Astrocyte (in vitro differentiated cells and primary cell): ENCODE data around the gene GPR63. TPM values are rescaled to one million over a fixed set of nuclear protein-coding genes. Genes with fewer than 3 reads are reported as not detected.

Experiments
- DNase-seq: peaks from one replicate; pipeline ENCODE4 v3.0.0-alpha.2; 2010; ENCODE audit warnings: low read depth
- FAIRE-seq: peaks from 2 replicates; lab custom pipeline; 2011; peaks lifted over from hg19 to GRCh38; lab: Jason Lieb, UNC
- H2AFZ ChIP-seq: 2 replicates; pipeline ENCODE4 v1.6.0; 2012; ENCODE audit warnings: low read depth, low read length, inconsistent platforms
- H3K27ac ChIP-seq: 2 replicates; pipeline ENCODE4 v1.5.1; 2011; ENCODE audit warnings: low read depth, low read length, inconsistent platforms
- H3K27me3 ChIP-seq: 2 replicates; pipeline ENCODE4 v1.6.0; 2011; ENCODE audit warnings: low read length, inconsistent platforms; ENCODE audit not compliant: insufficient read depth
- H3K36me3 ChIP-seq: 2 replicates; pipeline ENCODE4 v1.5.1; 2011; ENCODE audit warnings: low read length, inconsistent platforms; ENCODE audit not compliant: insufficient read depth
- H3K4me1 ChIP-seq: 2 replicates; pipeline ENCODE4 v1.5.1; 2011; ENCODE audit warnings: low read length, inconsistent platforms; ENCODE audit not compliant: insufficient read depth
- H3K4me2 ChIP-seq: 2 replicates; pipeline ENCODE4 v1.6.0; 2012; ENCODE audit warnings: low read length, inconsistent platforms
- H3K4me3 ChIP-seq: 2 replicates; pipeline ENCODE4 v1.5.1; 2011; ENCODE audit warnings: low read depth, mild to moderate bottlenecking, low read length, inconsistent platforms; ENCODE audit not compliant: insufficient read depth
- H3K79me2 ChIP-seq: 2 replicates; pipeline ENCODE4 v1.6.0; 2012; ENCODE audit warnings: mild to moderate bottlenecking, low read length, inconsistent platforms; ENCODE audit not compliant: insufficient read depth
- H3K9ac ChIP-seq: 2 replicates; pipeline ENCODE4 v1.6.0; 2012; ENCODE audit warnings: mild to moderate bottlenecking, low read length, inconsistent platforms
- H3K9me3 ChIP-seq: 2 replicates; pipeline ENCODE4 v1.5.1; 2012; ENCODE audit warnings: low read depth, mild to moderate bottlenecking, low read length, inconsistent platforms; ENCODE audit not compliant: insufficient read depth
- H4K20me1 ChIP-seq: 2 replicates; pipeline ENCODE4 v1.6.0; 2012; ENCODE audit warnings: low read length, inconsistent platforms; ENCODE audit not compliant: insufficient read depth
- H3K27ac Mint-ChIP-seq: one replicate; pipeline ENCODE4 v1.8.0; 2021; ENCODE audit warnings: mild to moderate bottlenecking, mixed read lengths; ENCODE audit not compliant: unreplicated experiment
- H3K27me3 Mint-ChIP-seq: one replicate; pipeline ENCODE4 v1.8.0; 2021; ENCODE audit warnings: low read depth, mixed read lengths; ENCODE audit not compliant: unreplicated experiment
- H3K36me3 Mint-ChIP-seq: one replicate; pipeline ENCODE4 v1.8.0; 2021; ENCODE audit warnings: low read depth, mixed read lengths; ENCODE audit not compliant: unreplicated experiment
- H3K4me1 Mint-ChIP-seq: one replicate; pipeline ENCODE4 v1.8.0; 2021; ENCODE audit warnings: low read depth, mixed read lengths; ENCODE audit not compliant: unreplicated experiment
- H3K4me3 Mint-ChIP-seq: one replicate; pipeline ENCODE4 v1.8.0; 2021; ENCODE audit warnings: mild to moderate bottlenecking, moderate library complexity, mixed read lengths; ENCODE audit not compliant: unreplicated experiment
- H3K9me3 Mint-ChIP-seq: one replicate; pipeline ENCODE4 v1.8.0; 2021; ENCODE audit warnings: mild to moderate bottlenecking, mixed read lengths; ENCODE audit not compliant: unreplicated experiment
- EZH2 ChIP-seq: IDR thresholded peaks from 2 replicates; pipeline ENCODE4 v1.6.1; 2012; ENCODE audit warnings: mild to moderate bottlenecking, low read length, inconsistent platforms; ENCODE audit not compliant: insufficient read depth
- total RNA-seq: library from RNA; stranded (reverse); gene quantifications from 2 replicates; pipeline ENCODE4 v1.2.1, GENCODE V29; 2021
- TF ChIP-seq, protein P1 (sequence below): IDR thresholded peaks from 2 replicates; pipeline ENCODE4 v1.5.1; 2011; ENCODE audit warnings: low read depth, mild to moderate bottlenecking, inconsistent platforms, low read length, moderate library complexity; ENCODE audit not compliant: insufficient read depth

The GPR63 gene
- total RNA-seq, 1 donor from 2014 or later = 1.8 TPM

DNA sequence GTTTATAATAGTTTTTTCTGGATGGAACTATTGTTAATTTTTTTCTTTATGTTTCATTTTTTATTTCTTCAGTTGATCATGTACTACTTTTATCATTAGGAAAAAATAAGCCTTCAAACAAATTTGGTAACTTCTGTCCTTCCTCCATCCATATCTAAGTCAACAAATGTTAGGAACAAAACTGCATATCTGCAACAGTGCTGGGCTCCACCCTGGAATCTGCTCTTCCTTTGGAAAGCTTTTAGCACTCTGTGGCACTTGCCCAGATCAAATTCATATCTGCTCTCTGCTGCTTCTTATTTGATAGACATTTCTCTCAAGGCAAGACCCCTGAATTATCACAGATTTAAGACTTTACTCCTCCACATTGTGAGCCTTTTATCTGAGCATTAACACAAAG lies 24.3 kb upstream of the GPR63 start:
- TF ChIP-seq EZH2 = no peak
- TF ChIP-seq, protein P1, sequence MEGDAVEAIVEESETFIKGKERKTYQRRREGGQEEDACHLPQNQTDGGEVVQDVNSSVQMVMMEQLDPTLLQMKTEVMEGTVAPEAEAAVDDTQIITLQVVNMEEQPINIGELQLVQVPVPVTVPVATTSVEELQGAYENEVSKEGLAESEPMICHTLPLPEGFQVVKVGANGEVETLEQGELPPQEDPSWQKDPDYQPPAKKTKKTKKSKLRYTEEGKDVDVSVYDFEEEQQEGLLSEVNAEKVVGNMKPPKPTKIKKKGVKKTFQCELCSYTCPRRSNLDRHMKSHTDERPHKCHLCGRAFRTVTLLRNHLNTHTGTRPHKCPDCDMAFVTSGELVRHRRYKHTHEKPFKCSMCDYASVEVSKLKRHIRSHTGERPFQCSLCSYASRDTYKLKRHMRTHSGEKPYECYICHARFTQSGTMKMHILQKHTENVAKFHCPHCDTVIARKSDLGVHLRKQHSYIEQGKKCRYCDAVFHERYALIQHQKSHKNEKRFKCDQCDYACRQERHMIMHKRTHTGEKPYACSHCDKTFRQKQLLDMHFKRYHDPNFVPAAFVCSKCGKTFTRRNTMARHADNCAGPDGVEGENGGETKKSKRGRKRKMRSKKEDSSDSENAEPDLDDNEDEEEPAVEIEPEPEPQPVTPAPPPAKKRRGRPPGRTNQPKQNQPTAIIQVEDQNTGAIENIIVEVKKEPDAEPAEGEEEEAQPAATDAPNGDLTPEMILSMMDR = no peak
- Histone ChIP-seq H3K36me3 (no peaks in the 10 kb centered on the region), H3K4me2 (no peak overlapping the region), H3K27ac (no peak overlapping the region), H2AFZ (no peak overlapping the region), H3K79me2 (no peaks in the 10 kb centered on the region), H3K4me1 (no peaks in the 10 kb centered on the region), H3K27me3 (peaks cover 2% of the 10 kb centered on the region), H3K9me3 (no peaks in the 10 kb centered on the region), H3K4me3 (no peak overlapping the region), H3K9ac (no peak overlapping the region), H4K20me1 (no peaks in the 10 kb centered on the region)
- H3K27ac Mint-ChIP-seq = no peak overlapping the region
- H3K4me3 Mint-ChIP-seq = no peak overlapping the region
- H3K36me3 Mint-ChIP-seq = no peaks in the 10 kb centered on the region
- H3K27me3 Mint-ChIP-seq = peaks cover 3% of the 10 kb centered on the region
- FAIRE-seq (no peak), DNase-seq (no peak)
- no peaks in the 10 kb centered on the region for H3K4me1 Mint-ChIP-seq
- H3K9me3 Mint-ChIP-seq = peaks cover 2% of the 10 kb centered on the region

DNA sequence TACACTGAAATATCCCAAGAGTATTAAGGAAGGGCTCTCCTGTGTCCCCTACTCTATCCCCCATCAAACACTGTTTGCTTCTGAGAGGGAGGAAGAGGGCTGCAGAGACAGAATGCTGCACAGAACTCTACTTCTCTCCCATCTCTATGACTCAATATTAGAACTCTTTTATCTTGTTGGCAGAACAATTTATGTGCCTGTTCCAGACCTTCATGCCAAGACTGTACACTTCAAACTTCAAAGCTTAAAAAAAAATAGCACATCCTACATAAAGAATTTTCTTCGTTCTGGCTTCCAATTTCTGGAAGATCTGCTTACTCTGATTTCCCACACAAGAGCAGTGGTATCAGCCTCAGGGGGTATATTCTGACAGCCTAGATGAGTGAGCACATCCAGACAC lies 19.6 kb upstream of the GPR63 start:
- H3K27ac Mint-ChIP-seq = no peak overlapping the region
- Histone ChIP-seq H3K27ac (no peak overlapping the region), H3K79me2 (no peaks in the 10 kb centered on the region), H3K4me3 (no peak overlapping the region), H3K4me2 (no peak overlapping the region), H3K27me3 (no peaks in the 10 kb centered on the region), H3K9ac (no peak overlapping the region), H3K36me3 (no peaks in the 10 kb centered on the region), H4K20me1 (no peaks in the 10 kb centered on the region), H3K4me1 (no peaks in the 10 kb centered on the region), H3K9me3 (no peaks in the 10 kb centered on the region), H2AFZ (no peak overlapping the region)
- H3K4me1 Mint-ChIP-seq = no peaks in the 10 kb centered on the region
- H3K36me3 Mint-ChIP-seq = no peaks in the 10 kb centered on the region
- no peak for TF ChIP-seq EZH2
- TF ChIP-seq, protein P1 = no peak
- FAIRE-seq (no peak), DNase-seq (no peak)
- peaks cover 3% of the 10 kb centered on the region for H3K27me3 Mint-ChIP-seq
- H3K4me3 Mint-ChIP-seq = no peak overlapping the region
- peaks cover 2% of the 10 kb centered on the region for H3K9me3 Mint-ChIP-seq

DNA sequence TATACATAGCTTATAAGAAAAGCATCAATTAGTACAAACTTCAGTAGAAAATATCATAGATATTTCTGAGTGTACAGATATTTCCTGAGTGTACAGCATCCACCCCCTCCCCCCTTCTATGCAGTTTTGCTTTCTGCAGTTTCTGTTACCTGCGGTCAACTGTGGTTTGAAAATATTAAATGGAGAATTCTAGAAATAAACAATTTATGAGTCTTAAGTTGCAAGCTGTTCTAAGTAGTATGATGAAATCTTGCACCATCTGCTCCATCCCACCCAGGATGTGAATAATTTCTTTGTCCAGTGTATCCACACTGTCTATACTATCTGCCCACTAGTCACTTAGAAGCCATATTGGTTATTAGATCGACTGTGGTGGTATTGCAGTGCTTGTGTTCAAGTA lies 15.8 kb upstream of the GPR63 start:
- Histone ChIP-seq H3K4me1 (no peaks in the 10 kb centered on the region), H3K9ac (no peak overlapping the region), H2AFZ (no peak overlapping the region), H3K36me3 (no peaks in the 10 kb centered on the region), H4K20me1 (no peaks in the 10 kb centered on the region), H3K27me3 (no peaks in the 10 kb centered on the region), H3K4me2 (no peak overlapping the region), H3K27ac (no peak overlapping the region), H3K79me2 (no peaks in the 10 kb centered on the region), H3K4me3 (no peak overlapping the region), H3K9me3 (no peaks in the 10 kb centered on the region)
- H3K9me3 Mint-ChIP-seq = peaks cover 3% of the 10 kb centered on the region
- no peaks in the 10 kb centered on the region for H3K27me3 Mint-ChIP-seq
- no peak overlapping the region for H3K4me3 Mint-ChIP-seq
- no peak overlapping the region for H3K27ac Mint-ChIP-seq
- no peaks in the 10 kb centered on the region for H3K4me1 Mint-ChIP-seq
- DNase-seq (no peak), FAIRE-seq (no peak)
- TF ChIP-seq, protein P1 = no peak
- no peak for TF ChIP-seq EZH2
- no peaks in the 10 kb centered on the region for H3K36me3 Mint-ChIP-seq
